HG02798 (cell line): ENCODE results near the gene AOC2.
"Not testable (repeated sequence)": the region's sequence is repeated elsewhere in the genome, so short reads cannot be mapped to it uniquely, and the experiment has no call there.

Source experiments
- ATAC-seq: cut with Tn5 transposase; IDR thresholded peaks from one replicate; pipeline ENCODE4 v1.9.1; 2021; ENCODE audit warnings: mild to moderate bottlenecking; ENCODE audit not compliant: unreplicated experiment, poor library complexity

Gene AOC2

DNA sequence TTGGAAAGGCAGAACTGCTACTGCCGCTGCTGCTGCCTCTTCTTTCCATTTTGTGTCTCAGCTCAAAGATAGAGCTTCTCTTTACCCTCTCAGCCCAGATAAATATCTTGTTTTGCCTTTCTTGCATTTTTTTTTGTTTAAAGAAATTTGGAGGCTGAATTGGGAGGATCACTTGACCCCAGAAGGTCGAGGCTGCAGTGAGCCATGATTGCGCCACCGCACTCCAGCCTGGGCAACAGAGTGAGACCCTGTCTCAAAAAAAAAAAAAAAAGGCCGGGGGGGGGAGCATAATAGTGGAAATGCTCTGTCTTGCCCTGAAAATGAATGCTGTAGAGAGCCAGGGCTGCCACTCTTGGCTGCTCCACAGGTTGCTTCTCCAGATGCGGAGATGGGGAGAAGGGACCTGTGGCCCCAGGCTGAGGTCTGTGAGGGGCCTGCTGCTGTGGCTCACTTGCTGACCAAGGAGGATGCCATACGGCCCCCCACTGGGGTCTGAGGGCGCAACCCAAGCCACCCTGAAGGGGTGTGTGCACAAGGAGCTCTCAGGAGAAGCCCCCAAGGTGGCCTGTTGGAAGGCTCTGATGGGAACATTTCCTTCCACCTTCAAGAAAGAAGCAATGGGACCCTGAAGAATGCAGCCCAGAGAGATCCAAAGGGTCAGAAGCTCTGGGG lies 34.7 kb downstream of the AOC2 start:
- ATAC-seq: no peak

DNA sequence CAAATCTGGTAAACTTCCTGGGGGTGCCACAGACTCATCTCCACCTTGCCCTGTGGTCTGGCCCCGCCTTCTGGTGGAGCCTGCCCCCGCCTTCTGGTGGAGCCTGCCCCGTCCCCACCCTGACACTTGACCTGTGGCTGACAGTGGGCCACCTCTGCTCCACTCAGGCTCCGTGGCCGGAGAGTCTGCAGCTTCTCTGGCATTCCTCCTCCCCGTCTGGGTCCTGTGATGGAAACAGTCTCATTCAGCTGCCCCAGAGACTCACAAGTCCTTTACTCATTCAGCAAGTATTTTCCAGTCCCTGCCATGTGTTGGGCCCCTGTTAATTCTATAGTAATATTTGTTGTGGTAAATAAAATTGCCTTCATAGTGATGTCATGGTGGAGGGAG lies 35.2 kb downstream of the AOC2 start:
- no peak for ATAC-seq

DNA sequence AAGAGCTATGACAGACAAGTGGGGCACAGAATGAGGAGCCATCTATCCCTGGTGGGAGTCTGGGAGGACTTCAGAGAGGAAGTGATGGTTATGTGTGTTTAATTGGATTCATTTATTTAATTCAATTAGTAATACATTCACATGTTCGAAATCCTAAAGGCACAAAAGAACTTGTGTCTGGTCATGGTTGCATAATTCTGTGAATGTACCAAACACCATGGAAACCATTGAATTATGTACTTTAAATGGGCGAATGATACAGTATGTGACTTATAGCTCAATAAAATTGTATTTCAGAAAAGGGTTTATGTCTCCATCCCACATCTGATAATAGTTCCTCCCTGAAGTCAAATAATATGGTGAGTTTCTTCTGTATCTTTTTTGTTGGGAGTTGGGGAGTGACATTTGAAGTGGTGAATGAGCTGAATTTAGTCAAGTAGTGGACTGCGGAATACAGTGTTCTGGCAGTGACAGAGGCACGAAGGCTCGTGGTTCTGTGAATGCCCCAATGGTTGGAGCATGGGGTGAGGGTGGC lies 36.5 kb downstream of the AOC2 start:
- ATAC-seq: no peak

DNA sequence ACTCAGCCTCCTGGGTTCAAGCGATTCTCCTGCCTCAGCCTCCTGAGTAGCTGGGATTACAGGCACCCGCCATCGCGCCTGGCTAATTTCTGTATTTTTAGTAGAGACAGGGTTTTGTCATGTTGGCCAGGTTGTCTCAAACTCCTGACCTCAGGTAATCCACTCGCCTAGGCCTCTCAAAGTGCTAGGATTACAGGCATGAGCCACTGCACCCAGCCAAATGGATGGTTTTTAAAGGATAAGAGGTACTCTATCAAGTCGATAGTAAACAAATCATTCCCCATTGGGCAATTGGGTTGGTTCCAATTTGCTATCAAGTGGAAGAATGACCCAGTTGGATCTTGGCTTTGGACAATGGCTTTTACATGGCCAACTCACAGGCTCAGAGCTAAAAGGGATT lies 37.3 kb downstream of the AOC2 start:
- ATAC-seq: not testable (repeated sequence)

DNA sequence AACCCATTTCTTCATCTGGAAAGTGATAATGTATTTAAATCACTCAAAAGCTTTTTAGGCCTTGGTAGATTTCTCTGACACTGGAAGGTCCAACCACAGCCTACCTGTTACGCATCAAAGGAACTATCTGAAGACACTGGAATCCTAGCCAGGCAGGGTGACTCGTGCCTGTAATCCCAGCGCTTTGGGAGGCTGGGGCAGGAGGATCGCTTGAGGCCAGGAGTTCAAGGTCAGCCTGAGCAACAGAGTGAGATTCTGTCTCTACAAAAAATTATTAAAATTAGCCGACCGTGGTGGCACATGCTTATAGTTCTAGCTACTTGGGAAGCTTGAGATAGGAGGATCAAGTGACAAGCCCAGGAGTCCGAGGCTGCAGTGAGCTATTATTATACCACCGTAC lies 37.8 kb downstream of the AOC2 start:
- no peak for ATAC-seq

DNA sequence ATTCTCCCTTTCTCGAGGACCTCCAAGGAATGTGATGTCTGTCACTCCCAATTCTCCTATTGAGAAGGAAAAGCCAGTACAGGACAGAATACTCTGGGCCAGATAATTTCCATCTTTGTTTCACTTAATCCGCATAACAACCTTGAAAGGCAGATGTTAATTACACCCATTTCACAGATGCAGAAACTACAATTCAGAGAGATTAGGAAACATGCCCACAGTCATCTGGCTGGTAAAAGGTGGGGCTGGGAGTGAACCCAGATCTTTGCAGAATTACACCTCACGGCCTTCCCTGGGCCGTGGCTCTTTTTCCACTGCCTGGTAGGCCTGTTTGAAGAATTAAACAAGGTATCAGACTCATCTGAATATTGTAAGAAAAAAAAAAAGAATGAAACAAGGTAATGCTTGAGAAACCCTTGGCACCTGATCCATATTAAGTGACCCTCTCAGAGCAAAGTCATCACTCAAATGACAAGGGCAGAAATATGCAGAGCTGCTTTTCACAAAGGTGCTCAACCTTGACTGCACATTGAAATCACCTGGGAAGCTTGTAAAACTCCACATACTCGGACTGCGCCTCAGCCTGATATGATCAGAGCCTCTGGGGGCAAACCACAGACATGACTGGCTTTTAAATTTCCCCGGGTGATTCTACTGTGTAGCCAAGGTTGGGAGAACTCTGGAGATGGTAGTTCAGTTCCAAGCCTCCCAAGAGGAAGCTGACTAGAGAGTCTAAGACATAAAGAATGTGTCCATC lies 39.6 kb downstream of the AOC2 start:
- ATAC-seq: no peak

DNA sequence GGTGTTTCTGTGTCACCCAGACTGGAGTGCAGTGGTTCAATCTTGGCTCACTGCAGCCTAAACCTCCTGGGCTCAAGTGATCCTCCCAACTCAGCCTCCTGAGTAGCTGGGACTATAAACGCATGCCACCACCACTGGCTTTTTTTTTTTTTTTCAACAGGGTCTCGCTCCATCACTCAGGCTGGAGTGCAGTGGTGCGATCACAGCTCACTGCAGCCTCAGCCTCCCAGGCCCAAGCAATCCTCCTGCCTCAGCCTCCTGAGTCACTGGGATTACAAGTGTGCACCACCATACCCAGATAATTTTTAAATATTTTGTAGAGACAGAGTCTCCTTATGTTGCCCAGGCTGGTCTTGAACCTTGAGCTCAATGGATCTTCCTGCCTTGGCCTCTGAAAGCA lies 41.4 kb downstream of the AOC2 start:
- not testable (repeated sequence) for ATAC-seq

DNA sequence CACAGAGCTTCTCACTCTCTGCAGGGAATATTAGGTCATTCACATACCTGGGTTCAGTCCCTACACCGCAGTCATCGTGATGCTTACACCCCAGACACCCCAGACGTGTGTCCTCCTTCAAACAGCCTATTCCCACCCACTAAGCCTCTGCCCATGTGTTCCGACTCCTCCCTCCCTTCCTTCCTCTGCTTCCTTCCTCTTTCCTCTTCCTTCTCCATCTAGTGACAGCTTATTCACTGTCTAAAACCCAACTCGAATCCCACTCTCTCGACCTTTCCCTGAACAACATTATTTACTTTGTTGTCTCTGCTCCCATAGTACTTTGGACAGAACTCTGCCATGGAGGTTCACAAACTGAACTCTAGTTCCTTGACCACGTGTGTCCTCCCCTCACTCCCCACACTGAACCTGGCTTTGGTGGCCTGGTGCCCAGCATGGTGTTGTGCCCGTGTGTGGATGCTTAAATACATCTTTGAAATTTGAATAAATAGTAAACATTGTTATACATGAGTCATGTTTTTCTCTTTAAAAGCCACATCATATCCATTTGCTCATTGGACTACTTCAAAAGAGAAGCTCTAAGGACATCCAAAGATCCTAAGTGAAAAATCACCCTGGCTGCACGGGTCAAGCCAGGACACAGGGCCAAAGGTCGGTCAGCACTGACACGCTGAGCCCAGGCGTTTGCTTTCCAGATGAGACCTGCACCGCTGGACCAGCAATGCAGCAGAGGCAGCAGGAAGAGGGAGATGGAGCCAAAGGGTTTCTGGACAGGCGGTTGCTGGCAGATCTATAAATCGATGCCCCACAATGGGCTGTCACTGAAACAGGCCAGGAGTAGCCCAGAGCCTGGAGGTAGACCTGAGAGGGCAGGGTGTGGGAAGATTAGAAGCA lies 42.1 kb downstream of the AOC2 start:
- no peak for ATAC-seq

DNA sequence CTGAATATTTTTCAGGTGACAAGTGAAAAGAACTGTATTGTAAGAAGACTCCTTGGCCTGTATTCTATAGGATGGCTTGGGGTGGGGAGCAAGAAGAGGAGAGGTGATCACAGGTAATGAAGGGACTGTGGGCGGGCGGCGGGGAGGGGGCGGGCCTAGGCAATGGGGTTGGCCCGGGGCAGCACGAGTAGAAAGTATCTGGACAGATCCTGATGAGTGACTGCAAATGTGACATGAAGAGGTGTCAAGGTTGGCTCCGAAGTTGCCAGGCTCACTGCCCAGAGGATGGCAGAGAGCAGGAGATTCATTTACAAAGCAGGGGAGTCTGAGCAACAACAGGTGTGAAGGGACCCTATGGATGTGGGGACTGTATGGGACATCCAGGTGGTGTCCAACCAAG lies 45.4 kb downstream of the AOC2 start:
- no peak for ATAC-seq

DNA sequence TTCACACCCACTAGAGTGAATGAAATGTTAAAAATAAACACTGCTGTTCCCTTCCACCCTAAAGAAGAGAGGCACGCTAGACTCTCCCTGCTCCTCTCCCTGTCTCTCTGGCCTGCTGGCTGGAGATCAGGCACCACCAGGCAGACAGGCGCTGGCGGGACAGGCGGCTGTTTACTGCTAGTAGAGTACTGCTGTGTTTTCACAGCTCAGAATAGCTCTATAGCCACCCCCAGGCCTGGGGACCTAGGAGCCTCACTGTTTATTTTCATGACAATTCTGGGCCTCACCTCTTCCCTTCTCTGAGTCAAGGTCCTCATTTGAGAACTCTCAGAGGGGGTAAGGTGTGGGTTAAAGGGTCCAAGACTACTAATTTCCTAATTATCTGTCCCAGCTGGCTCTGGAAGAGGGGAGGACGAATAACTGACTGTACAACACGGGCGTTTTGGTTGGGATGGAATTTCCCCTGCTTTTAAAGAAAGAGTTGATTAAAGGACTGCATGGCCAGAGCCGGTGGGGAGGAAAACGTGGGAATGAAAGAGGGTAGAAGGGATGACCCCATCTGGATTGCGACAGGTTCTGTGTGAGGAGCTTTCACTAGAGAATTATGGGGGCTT lies 47.3 kb downstream of the AOC2 start:
- no peak for ATAC-seq

DNA sequence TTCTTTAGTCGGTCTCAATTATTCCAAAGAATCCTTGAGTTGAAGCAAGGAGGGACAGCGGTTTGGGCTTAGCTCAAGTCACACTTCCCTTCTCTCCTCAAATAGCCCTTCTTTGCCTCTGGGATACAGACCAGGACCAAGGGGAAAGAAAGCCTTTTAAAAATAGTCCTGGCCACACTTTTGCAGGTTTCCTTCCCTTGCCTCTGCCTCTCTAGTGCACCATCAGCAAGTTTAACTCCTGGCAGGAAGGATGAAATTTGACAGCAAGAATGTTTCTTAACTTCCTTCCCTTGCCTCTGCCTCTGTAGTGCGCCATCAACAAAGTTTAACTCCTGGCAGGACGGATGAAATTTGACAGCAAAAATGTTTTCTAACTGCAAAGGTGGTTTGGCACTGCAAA lies 49.0 kb downstream of the AOC2 start:
- no peak for ATAC-seq

DNA sequence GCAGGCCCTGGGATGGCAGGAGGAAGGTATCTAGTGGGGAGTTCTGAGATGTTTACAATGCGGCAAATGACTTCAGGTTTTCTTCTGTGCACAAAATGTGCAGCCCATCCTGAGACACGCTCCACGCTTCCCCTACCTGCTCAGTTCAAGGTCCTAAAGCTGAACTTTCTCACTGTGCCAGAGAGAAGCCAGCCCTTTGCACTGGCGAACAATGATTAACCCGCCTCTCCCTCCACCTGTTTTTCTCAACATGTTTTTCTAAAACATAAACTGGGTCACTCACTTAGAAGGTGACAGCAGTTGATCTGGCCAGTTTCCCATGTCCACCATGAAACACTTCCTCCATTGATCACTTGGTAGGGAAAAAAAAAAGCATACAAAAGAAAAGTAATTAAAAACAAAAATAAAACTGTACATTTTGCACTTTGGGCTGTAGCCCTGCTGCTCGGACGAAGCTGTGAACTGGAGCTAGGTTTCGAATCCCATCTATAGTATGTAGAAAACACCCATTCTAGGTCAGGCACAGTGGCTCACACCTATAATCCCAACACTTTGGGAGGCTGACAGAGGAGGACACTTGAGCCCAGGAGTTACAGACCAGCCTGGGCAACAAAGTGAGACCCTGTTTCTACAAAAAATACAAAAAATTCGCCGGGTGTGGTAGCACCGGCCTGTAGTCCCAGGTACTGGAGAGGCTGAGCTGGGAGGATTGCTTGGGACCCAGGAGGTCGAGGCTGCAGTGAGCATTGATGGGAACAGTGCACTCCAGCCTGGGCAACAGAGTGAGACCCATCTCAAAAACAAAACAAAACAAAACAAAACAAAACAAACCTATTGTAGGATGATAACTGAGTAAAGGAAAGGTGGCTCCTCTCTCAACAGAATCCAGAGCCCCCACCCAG lies 50.2 kb downstream of the AOC2 start:
- no peak for ATAC-seq

DNA sequence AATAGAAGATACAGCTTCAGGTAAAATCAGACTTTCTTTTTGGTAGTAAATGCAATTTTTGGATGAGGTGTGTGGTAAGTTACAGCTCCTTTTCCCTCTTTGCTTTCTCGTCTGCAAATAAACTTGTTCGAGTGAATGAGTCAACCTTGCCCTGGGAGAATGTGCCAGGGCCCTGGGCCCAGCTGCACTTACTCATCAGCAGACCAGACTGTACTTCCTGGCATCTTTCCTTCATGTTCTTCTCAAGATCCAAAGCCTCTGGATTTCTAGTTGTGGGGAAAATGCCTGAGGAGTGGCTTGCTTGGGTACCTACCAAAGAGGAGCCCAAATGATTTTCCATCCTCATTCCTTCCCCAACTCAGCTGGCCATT lies 50.8 kb downstream of the AOC2 start:
- no peak for ATAC-seq

DNA sequence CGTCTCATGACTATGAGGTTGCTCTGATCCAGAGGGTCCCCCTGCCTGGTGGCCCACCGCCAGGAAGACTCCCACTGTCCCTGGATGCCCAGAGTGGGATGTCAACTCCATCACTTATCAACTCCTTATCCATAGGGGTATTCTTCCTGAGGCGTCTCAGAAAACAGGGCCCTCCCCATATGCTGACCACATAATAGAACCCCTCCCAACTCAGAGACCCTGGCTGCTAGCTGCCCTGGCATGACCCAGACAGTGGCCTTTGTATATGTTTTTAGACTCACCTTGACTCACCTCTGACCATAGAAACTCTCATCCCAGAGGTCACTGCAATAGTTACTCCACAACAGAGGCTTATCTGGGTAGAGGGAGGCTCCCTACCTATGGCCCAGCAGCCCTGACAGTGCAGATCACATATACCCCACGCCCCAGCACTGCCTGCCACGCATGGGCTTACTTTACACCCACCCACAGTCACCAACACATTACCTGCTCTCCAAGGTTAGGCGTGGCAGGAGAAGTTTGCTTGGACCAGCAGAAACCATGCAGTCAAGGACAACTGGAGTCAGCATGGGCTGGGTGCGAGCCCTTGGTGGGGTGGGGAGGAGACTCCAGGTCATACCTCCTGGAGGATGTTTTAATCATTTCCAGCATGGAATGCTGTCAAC lies 53.9 kb downstream of the AOC2 start:
- no peak for ATAC-seq

DNA sequence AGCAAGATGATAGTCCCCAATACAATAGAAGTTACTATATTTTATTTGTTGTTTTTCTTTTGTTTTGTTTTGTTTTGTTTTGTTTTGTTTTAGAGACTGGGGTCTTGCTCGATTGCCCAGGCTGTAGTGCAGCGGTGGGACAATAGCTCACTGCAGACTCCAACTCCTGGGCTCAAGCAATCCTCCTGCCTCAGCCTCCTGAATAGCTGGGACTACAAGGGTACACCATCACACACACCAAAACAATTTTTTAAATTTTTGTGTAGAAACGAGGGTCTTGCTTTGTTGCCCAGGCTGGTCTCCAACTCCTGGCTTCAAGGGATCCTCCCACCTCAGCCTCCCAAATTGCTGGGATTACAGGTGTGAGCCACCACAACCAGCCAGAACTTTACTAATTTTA lies 55.6 kb downstream of the AOC2 start:
- not testable (repeated sequence) for ATAC-seq
